ENCODE data around the gene ATG9B. TPM values are rescaled to one million over a fixed set of nuclear protein-coding genes. Genes with fewer than 3 reads are reported as not detected.
A peak's percentile ranks its signal among the peaks of the same experiment; 100 is the strongest.

ATG9B gene
- total and polyA plus RNA-seq, 2 of the 13 experiments (the other 11 are each of a cell fraction or from before 2014, with no cell fraction given): 0.24 TPM; not detected in 1

DNA sequence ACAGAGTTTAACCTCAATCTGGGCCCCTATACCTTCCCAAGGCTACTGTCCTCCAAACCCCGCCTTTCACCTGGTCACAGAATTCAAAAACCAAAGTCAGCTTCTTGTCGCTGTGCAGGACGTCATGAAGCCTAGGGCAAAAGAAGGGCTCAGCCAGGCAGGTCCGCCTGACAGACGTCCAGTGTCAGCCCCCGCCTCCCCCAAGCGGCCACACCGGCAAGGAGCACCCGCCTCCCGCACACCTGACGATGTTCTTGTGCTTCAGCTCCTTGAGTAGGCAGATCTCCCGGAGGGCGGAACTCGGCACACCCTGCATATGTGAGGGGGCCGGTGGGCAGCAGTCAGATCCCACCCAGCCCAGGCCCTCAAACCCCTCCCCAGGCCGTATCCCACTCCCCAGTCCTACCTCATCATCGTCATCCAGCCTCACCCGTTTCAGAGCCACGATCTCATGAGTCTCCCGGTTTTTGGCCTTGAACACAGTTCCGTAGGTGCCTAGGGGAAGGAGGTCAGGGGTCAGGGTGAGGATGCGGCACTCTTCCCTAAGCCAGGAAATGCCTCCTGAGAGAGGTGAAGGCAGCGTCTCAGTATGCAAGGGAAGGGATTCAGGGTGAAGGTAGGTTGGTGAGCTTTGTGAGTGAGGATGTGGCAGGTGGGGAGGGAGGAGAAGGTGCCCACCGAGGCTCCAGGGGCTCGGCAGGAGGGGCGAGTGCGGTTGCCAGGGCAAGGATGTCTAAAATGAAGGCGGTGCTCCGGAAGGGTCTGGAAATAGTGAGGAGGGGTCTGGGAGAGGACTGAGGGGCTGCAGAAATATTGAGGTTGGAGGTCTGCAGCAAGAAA is 32.6 kb upstream of the ATG9B start (continued):
- TF ChIP-seq, protein P1, sequence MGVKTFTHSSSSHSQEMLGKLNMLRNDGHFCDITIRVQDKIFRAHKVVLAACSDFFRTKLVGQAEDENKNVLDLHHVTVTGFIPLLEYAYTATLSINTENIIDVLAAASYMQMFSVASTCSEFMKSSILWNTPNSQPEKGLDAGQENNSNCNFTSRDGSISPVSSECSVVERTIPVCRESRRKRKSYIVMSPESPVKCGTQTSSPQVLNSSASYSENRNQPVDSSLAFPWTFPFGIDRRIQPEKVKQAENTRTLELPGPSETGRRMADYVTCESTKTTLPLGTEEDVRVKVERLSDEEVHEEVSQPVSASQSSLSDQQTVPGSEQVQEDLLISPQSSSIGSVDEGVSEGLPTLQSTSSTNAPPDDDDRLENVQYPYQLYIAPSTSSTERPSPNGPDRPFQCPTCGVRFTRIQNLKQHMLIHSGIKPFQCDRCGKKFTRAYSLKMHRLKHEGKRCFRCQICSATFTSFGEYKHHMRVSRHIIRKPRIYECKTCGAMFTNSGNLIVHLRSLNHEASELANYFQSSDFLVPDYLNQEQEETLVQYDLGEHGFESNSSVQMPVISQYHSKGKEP (CRISPR knock-in tag; IDR thresholded peaks at IDR 0.05): no peak
- TF ChIP-seq STAG1 (CRISPR knock-in tag; IDR thresholded peaks at IDR 0.05) (peak; percentile 27; the same call in 1 of the 2 replicates), MYC (CRISPR knock-in tag; IDR thresholded peaks at IDR 0.05; ENCODE audit: borderline replicate concordance) (peak; percentile 10; the same call in 1 of the 2 replicates), MEF2D (CRISPR knock-in tag; IDR thresholded peaks at IDR 0.05) (0 out of 2 replicates have a peak, but pooled peaks have one; percentile 5), PHF20 (CRISPR knock-in tag; IDR thresholded peaks at IDR 0.05) (no peak), ZNF280B (CRISPR knock-in tag; IDR thresholded peaks at IDR 0.05; ENCODE audit: borderline replicate concordance) (peak; percentile 13; the same call in 1 of the 2 replicates)

DNA sequence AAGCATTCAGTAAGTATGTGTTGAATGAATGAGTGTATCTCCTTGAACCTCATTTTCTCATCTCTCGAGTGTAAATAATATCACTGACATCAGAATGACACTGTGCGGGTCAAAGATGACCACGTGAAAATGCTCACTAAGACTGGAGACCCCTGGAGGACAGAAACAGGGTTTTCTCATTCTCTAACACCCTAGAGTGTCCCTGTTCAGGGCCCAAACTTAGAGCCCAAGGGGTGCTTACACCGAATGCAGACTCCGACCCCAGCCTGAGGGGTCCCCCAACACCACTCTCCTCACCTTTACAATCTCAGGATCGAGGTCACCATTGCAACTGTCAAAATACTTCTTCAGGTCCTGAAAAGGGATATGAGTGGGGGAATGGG is 32.0 kb upstream of the ATG9B start:
- Histone ChIP-seq H3K79me2 (ENCODE audit: insufficient read depth, low read length) (peaks cover 12% of the 10 kb centered on the region), H3K9me3 (ENCODE audit: low read length) (no peaks in the 10 kb centered on the region), H3K9ac (ENCODE audit: insufficient read depth, low read depth, low read length) (no peak overlapping the region), H3K4me2 (ENCODE audit: low read depth, low read length) (peak overlapping the region; percentile 99), H3K36me3 (replicated peaks in 1 of 2; ENCODE audit: control insufficient read depth in 1 of 2, insufficient read depth in 2 of 2, low read length in 2 of 2) (0 out of 5 replicates have a peak, but pooled peaks cover 0 to 2% of the 10 kb centered on the region in 2 experiments), H3K4me3 (replicated peaks in 1 of 3; ENCODE audit: insufficient read depth in 1 of 3, low read depth in 2 of 3, low read length in 3 of 3) (peak overlapping the region in 1 of 3 experiments; percentile 90; a peak in 1 of 6 replicates), H3K27me3 (ENCODE audit: control insufficient read depth in 1 of 2, insufficient read depth in 2 of 2, low read length in 2 of 2) (no peaks in the 10 kb centered on the region; a peak in 1 of 5 replicates), H3K27ac (ENCODE audit: extremely low read length, insufficient read depth, low read length) (no peak overlapping the region), H3K4me1 (ENCODE audit: insufficient read depth, low read length) (peaks cover 32% of the 10 kb centered on the region), H4K20me1 (ENCODE audit: insufficient read depth, low read length) (no peaks in the 10 kb centered on the region), H2AFZ (ENCODE audit: low read length) (no peak overlapping the region)
- ChIA-PET POLR2A (no interaction called here), CTCF (ENCODE audit: low intra/inter-chr PET ratio, low total read pairs) (interaction anchor here (0.7 kb wide), 1 partner anchor 28 kb away, joined by 3 read pairs; the partner anchor contains the start of gene ABCB8)
- ATAC-seq (no peak), DNase-seq (ENCODE audit: low spot score) (no peak), FAIRE-seq (no peak)
- no TSS peak for BruUV-seq (replicated peaks)
- in situ Hi-C loops (cut with HindIII; ENCODE audit: extremely low pct_ligation_motif_present, low pct_unique_long_range_greater_than_20kb): no loop called here
- intact Hi-C loops (cut with micrococcal nuclease; ENCODE audit: unreplicated experiment): no loop called here
- 79% methylated on average over 6 of the region's 6 CpGs for WGBS (ENCODE audit: low lambda C conversion rate)
- no peak for TF ChIP-seq FOXK1 (CRISPR knock-in tag; IDR thresholded peaks at IDR 0.05; ENCODE audit: borderline replicate concordance, low read depth)
- TF ChIP-seq TMF1 (CRISPR knock-in tag; IDR thresholded peaks at IDR 0.05; ENCODE audit: low read depth): no peak
- TF ChIP-seq, protein P2, sequence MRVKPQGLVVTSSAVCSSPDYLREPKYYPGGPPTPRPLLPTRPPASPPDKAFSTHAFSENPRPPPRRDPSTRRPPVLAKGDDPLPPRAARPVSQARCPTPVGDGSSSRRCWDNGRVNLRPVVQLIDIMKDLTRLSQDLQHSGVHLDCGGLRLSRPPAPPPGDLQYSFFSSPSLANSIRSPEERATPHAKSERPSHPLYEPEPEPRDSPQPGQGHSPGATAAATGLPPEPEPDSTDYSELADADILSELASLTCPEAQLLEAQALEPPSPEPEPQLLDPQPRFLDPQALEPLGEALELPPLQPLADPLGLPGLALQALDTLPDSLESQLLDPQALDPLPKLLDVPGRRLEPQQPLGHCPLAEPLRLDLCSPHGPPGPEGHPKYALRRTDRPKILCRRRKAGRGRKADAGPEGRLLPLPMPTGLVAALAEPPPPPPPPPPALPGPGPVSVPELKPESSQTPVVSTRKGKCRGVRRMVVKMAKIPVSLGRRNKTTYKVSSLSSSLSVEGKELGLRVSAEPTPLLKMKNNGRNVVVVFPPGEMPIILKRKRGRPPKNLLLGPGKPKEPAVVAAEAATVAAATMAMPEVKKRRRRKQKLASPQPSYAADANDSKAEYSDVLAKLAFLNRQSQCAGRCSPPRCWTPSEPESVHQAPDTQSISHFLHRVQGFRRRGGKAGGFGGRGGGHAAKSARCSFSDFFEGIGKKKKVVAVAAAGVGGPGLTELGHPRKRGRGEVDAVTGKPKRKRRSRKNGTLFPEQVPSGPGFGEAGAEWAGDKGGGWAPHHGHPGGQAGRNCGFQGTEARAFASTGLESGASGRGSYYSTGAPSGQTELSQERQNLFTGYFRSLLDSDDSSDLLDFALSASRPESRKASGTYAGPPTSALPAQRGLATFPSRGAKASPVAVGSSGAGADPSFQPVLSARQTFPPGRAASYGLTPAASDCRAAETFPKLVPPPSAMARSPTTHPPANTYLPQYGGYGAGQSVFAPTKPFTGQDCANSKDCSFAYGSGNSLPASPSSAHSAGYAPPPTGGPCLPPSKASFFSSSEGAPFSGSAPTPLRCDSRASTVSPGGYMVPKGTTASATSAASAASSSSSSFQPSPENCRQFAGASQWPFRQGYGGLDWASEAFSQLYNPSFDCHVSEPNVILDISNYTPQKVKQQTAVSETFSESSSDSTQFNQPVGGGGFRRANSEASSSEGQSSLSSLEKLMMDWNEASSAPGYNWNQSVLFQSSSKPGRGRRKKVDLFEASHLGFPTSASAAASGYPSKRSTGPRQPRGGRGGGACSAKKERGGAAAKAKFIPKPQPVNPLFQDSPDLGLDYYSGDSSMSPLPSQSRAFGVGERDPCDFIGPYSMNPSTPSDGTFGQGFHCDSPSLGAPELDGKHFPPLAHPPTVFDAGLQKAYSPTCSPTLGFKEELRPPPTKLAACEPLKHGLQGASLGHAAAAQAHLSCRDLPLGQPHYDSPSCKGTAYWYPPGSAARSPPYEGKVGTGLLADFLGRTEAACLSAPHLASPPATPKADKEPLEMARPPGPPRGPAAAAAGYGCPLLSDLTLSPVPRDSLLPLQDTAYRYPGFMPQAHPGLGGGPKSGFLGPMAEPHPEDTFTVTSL (CRISPR knock-in tag; IDR thresholded peaks at IDR 0.05; ENCODE audit: borderline replicate concordance): no peak
- no peak for TF ChIP-seq RFX5 (IDR thresholded peaks at IDR 0.05; ENCODE audit: low read depth, low read length)
- no peak for TF ChIP-seq SAFB2 (CRISPR knock-in tag; IDR thresholded peaks at IDR 0.05; ENCODE audit: borderline replicate concordance, low read depth)
- no peak for TF ChIP-seq TBP (CRISPR knock-in tag; IDR thresholded peaks at IDR 0.05)
- TF ChIP-seq SRY (CRISPR knock-in tag; IDR thresholded peaks at IDR 0.05): no peak
